ENCODE results near the gene ADCY6.
A peak's percentile ranks its signal among the peaks of the same experiment; 100 is the strongest.

Gene ADCY6

DNA sequence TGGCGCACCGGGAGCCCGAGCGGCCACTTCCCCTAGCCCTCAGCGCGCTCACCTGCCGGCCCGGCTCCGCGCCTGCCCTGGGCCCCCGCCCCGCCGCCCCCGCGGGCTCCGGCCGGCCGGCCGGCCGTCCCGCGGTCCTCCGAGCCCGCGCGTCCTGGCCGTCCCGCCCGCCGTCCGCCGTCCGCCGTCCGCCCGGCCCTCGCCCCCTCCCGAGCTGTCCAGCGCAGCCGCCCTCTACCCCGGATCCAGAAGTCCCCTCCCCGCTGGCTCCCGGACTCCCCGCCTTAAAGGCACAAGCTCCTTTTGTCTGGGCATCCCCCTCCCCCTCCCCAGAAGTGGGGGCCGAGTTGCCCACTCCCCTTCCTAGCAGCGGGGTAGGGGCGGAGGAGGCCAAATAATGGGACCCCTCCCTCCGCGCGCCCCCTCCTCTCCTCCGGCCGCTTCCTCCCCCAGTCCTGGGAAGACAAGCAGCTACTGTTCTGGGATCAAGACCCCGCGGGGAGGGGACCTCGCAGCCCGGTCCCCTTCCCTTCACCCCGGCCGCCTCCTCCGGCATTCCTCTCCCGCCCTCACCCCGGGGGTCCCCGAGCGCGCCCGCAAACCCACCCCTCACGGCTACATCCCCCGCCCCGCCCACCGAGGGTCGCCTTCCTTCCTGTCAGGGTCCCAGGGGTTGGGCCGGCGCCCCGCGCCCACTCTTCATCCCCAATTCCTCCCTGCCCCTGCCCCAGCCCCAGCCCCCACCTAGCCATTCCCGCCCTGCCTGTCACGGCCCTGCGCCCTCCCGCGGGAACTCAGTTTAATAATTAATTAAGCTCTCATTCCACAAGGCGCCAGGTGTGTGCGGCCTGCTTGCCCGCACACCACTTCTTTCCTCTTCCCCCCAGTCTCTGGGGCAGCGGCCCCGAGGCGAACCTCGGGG is at the start of gene ADCY6:
TSS of gene ADCY6 (minus strand) at position 236 of the 922 bp plus-strand sequence. CDS start 5,655 bp downstream, outside the sequence.
- DNase-seq (ENCODE audit: low read depth in 2 of 3, low spot score in 2 of 3), result no peak

DNA sequence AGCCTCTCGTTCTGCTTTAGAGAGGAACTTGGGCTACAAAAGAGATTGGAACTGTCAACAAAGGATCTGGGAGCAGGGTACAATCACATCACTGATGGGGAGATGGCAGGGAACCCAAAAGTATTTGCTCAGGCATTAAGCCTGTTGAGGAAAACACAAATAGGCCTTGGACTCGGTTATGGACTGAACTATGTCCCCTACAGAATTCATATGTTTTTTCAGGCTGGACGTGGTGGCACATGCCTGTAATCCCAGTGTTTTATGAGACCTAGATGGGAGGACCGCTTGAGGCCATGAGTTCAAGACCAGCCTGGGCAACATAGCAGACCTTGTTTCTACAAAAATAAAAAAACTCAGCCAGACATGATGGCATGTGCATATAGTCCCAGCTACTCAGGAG is 49.2 kb upstream of the ADCY6 start:
- no peak for DNase-seq (ENCODE audit: low read depth in 2 of 3, low spot score in 2 of 3)

DNA sequence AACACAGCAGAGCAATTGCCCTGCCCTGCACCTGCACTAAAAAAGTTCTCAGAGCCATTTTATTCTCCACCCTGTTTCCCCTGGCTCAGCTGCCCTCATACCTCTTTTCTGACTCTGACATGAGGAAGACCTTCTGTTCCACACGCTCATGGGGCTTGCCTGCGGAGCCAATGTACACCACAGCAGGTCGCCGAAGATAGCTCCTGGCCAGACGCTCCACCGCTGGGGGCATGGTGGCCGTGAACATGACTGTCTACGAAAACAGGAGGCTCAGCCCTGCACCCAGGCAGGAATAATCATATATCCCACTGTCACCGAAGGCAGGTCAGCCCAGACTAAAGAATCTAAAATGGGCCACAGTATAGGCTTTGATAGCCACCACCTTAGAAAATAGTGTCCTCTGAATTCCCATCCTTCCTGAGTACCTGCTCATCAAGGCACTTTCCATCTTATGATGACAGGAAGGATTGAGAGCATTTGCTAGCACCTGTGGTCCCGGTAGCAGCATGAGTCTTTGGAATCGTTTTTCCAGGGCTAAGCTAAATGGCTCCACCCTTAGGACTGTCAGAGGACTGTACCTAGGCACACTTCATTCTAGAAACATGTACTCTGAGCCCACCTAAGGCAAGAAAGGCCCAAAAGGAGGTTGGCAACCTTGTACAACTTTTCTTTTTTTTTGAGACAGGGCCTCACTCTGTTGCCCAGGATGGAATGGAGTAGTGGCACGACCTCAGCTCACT is 43.6 kb upstream of the ADCY6 start:
- DNase-seq (ENCODE audit: low read depth in 2 of 3, low spot score in 2 of 3), result no peak

DNA sequence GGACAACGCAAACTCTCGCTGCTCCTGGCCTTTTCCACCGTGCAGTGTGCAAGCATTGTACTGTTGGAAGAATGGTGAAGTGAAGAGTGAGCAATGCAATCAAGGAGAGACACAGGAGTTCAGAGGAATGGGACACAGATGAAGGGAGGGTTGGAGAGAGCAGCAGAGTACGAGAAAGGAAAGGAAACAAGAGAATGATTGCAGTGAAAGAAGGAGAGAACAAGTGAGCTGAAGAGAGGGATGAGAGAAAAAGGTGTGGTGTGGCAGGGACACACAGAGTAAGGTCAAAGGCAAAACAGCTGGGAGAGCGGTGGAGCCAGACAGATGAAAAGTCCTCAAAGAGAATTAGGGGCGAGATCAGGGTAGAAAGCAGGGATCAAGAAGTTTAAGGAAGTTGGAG is 42.4 kb upstream of the ADCY6 start:
- DNase-seq (ENCODE audit: low read depth in 2 of 3, low spot score in 2 of 3), result no peak

DNA sequence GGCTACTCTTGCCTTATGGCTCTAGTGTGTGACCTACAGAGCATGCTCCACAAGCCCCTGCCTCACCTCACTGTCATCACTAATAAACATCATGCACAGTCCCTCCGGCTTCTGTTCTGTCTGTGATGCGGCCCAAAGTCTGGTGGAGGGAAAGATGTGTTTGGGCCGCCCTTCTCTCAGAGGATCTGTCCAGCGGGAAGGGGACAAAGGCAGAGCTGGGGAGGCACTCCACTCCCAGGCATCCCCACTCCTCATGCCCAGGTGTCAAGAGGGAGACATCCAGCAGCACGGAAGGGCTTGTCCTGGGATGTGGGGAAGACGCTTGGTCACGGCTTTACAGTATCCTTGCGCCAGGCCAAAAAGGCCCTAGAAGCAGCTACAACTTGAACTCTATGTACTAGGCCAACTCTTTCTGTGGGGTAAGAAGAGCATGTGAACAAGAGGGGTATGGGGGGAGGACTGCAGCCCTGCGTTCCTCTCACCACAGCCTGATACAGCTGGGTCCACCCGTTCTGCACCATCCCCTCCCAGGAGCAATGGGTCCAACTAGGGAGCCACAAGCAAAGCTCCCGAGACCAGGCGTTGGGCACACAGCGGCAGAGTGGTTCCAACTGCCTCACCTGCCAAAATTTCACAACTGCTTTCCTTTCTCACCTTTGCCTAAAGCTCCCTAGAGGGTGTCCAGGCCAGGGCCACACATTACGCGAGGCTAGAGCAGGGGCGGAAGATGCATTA is 40.1 kb upstream of the ADCY6 start:
- no peak for DNase-seq (ENCODE audit: low read depth in 2 of 3, low spot score in 2 of 3)

DNA sequence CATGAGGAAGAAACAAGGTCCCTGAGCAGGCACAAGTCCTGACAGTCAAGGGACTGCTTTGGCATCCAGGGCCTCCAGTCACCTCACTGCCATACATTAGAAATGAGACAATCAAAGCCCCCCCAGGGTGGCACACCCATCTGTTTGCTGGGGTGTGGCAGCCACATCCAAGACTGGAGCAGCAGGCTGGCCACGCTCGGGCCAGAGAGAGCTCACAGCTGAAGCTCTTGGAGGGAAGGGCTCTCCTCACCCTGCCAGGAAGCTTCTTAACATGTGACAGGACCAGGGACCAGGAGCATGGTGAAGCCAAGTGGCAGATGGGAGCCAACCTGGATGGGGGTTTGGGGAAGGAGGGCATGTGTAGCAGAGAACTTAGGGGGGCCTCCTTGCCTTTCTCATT is 39.4 kb upstream of the ADCY6 start:
- DNase-seq (ENCODE audit: low read depth in 2 of 3, low spot score in 2 of 3), result no peak

DNA sequence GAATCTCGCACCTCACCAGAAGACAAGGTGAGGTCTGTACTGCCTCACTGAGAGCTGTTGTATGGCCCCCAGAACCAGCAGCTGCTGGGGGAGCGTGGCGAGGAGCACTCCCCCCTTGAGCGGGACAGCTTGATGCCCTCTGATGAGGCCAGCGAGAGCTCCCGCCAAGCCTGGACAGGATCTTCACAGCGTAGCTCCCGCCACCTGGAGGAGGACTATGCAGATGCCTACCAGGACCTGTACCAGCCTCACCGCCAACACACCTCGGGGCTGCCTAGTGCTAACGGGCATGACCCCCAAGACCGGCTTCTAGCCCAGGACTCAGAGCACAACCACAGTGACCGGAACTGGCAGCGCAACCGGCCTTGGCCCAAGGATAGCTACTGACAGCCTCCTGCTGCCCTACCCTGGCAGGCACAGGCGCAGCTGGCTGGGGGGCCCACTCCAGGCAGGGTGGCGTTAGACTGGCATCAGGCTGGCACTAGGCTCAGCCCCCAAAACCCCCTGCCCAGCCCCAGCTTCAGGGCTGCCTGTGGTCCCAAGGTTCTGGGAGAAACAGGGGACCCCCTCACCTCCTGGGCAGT is 38.7 kb upstream of the ADCY6 start:
- DNase-seq (ENCODE audit: low read depth in 2 of 3, low spot score in 2 of 3), result no peak

DNA sequence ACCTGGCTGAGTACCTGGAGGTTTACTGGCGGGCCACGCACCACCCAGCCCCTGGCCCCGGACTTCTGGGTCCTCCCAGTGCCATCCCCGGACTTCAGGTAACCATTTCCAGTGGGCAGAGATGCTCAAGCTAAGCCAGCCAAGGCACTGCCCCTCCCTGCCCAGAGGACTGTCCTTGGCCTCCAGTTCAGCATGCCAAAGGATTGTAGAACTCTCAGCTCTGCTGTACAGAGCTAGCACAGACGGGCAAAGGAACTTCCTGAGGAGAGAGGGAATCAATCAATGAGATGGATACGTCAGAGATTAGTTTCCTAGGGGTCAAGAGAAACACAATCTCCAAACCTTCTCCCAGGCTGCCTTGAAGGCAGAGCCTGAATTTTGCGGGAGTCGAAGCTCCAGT is 38.1 kb upstream of the ADCY6 start:
- no peak for DNase-seq (ENCODE audit: low read depth in 2 of 3, low spot score in 2 of 3)

DNA sequence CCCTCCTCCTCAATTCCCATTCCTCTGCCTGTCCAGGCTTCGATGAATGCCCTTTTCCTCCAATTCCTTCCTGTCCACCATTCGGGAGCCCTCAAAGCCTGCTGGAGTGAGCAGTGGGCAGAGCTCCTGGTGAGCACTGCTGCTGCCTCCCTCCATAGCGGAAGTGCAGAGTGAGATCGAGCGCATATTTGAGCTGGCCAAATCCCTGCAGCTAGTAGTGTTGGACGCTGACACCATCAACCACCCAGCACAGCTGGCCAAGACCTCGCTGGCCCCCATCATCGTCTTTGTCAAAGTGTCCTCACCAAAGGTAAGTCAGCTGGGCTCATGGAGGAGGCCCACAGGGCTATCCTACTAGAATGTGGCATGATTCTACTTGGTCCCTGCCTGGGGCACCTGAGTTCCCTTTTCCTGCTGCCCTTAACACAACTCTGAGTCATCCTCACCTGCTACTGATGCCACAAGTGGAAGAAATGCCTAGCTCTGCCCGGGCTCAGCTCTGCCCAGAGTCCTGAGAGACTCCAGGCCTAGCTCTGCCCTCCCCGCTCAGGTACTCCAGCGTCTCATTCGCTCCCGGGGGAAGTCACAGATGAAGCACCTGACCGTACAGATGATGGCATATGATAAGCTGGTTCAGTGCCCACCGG is 37.4 kb upstream of the ADCY6 start:
- DNase-seq (ENCODE audit: low read depth in 2 of 3, low spot score in 2 of 3), result no peak

DNA sequence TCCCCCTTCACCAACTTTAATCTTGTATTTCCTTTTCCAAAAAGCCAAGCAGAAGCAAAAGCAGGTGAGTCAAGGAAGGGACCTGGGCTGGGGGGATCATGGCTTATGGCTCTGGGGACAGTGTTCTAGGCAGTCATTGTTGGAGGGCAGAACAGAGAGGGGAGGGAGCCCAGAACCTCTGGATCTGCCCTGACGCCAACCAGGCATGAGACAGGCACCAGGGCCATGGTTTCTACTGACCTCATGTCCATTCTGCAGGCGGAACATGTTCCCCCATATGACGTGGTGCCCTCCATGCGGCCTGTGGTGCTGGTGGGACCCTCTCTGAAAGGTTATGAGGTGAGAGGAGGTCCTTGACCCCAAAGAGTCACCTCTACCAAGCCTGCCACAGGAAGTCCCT is 36.0 kb upstream of the ADCY6 start:
- DNase-seq (ENCODE audit: low read depth in 2 of 3, low spot score in 2 of 3), result no peak

DNA sequence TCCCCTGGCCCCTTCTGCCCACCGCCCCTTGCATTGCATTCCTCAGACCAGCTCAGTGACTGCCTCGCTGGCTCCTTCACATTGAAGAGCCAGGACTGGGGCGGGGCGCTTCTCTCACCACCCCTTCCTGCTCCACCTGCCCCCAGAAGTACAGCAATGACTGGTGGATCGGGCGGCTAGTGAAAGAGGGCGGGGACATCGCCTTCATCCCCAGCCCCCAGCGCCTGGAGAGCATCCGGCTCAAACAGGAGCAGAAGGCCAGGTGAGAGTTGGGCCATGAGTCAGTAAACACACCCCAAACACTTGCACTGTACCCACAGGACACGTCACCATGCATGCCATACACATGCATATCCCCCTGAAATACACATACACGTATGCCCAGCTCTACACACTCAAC is 35.2 kb upstream of the ADCY6 start:
- DNase-seq (ENCODE audit: low read depth in 2 of 3, low spot score in 2 of 3), result no peak

DNA sequence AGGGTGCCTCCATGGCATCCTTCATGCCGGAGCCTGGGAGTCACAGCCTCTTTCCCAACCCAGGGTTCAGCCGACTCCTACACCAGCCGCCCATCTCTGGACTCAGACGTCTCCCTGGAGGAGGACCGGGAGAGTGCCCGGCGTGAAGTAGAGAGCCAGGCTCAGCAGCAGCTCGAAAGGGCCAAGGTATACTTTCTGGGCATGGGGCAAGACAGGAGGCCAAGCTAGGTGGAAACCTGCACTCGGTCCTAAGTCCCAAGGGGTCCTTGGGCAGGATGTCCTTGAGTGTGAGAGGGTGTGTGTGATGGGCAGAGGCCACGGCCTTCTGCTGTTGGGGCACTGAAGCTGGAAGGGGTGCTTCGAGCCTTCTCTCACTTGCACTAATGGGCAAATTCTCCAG is 34.4 kb upstream of the ADCY6 start:
- no peak for DNase-seq (ENCODE audit: low read depth in 2 of 3, low spot score in 2 of 3)

DNA sequence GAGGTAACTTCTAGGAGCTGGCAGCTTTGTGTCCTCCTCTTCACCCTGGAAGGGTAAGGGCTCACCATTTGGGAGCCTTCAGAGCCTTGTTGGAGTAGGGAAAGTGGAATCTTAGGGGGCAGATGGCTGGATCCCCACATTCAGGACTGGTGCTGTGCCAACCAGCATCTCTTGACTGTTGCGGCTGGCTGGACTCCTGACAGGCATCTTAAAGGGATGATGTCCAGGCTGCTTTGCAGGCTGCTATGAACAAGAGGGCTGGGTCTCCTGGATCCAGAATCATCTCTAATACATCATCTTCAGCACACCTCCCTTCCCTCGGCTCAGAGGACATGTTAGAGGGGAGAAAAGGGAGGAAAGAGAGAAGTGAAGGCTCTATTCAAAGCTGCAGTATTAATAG is 33.8 kb upstream of the ADCY6 start:
- DNase-seq (ENCODE audit: low read depth in 2 of 3, low spot score in 2 of 3), result no peak

DNA sequence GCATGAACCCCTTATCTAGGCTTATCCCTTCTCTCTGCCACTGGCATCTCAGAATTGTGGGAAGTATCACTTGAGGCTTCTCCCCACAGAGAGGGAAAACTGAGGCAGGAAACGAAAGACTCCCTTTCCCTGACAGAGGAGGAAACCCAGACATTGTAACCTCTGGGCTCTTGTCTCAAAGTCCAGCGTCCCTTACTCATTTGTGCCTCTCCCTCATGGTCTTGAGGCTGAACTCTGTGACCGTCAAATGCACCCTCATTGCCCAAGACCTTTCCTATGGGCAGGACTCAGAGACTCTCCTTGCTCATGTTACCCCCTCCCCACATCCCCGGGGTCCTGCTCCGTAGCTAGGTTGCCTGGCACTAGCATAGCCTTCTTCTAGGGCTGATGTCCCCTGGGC is 33.2 kb upstream of the ADCY6 start:
- DNase-seq (ENCODE audit: low read depth in 2 of 3, low spot score in 2 of 3), result no peak

DNA sequence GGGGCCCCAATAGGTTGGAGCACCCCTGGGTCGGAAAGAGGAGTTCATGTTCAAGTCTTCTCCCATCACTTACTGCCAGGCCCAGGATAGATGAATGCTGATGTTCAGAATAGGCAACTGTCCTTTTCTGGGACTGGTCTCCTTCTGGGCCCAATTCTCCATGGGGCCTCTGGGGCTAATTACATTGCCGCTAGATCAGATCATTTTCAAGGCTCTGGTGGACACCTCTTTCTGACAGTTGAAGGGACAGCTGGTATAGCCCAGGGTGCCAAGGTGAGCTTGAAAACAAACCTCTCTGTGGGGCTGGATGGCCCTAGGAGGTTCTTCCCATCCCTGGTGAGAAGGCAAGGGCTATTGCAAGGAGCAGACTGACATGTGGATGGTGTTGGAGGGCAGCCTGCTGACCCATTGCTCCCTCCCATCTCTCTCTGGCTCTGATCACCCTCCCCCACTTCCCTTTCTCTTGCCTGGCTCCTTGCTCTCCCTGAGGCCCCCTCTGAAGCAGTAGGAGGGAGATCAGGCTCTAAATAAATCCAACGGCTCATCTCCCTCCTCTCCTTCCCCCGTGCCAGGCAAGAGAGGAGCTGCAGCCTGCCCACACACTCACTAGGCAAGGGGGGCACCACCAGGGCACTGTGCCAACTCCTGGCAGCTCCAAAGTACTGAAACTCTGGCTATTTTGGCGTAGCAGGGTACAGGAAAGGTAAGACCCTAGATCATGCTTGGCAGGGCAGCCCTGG is 31.3 kb upstream of the ADCY6 start:
- DNase-seq (ENCODE audit: low read depth in 2 of 3, low spot score in 2 of 3), result no peak

DNA sequence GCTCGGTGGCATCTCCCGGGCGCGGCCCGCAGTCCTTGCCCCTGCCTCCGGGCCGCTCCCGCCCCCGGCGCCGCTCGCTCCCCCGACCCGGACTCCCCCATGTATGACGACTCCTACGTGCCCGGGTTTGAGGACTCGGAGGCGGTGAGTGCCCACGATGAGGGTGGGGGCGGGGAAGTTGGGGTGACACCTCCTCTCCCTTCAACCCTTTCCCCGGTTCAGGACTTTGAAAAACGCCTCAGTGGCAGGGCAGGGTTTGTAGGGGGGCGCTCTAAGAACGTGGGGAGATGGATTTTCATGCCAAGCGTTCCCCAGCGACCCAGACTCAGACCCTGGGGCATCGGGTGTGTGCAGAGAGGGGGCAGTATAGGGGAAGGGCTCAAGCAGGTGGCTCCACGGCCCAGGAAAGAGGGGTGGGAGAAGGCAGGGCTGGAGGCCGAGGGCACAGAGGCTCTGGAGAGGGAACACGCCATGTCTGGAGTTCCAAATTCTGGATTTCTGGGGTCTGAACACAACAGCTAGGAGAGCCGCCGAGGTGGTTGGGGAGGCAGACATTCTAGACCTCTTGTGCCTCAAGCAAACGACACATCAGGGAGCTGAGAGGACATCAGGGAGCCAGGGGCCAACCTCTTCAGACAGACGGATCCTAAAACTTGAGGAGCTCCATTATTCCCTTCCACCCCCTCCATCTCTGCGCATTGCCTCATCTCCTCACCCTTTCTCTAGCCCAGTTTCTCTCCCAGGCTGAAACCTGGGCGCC is 30.1 kb upstream of the ADCY6 start:
- DNase-seq (ENCODE audit: low read depth in 2 of 3, low spot score in 2 of 3), result no peak

DNA sequence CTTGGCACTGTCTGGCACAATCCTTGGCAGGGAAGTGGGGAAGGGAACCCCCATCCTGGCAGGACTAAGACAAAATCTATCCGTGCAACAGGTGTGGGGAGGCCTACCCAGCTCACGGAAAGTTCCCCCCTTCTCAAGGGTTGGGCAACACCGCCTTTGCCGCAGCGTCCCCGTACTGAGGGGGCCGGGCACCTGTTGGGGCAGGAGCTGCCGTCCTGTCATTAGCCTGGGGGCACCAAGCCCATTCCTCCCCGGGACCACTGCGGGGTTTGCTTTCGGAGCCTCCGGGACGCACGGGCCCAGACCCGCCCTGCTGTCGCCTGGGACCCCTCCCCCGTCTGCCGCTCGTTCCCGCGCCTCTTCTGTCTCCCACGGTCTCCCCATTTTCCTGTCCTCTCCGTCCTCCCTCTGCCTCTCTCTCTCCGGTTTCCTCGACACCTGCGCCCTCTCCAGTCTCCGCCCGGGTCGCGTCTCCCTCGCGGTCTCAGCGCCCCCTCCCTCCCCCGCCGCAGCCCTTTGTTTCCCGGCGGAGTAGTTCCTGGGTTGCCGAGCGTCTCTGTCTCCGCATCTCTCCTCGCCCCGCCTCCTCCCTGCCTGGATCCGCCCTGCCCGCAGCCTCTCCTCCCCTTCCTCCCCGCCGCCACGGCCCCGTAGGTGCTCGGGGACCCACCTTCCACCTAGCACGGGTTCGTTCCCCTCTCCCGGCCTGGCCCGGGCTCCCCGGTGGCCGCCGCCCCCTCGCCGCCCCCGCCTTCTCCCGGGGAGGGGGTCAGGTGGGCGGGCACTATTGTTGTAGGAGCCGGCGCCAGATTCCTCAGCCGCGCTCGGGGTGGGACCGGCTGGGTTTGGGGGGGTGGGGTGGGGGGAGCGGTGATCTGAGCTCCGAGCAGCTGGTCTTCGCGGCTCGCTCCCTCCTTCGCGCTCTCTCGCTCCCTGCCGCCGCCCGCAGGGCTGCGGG is 29.3 kb upstream of the ADCY6 start, which contains the start of gene CACNB3:
TSS of gene CACNB3 (plus strand) at position 624 of the 958 bp plus-strand sequence. CDS start 434 bp downstream, outside the sequence.
- DNase-seq (ENCODE audit: low read depth in 2 of 3, low spot score in 2 of 3), result peak; percentile 33 to 50 (median 49)

Data from activated CD8-positive, alpha-beta memory T cell treated with anti-CD3 and anti-CD28 coated beads for 48 hours (primary cell).